GM12878 (cell line): ENCODE results near the gene IPP.

Experiments
- BACH1 ChIP-seq: fragments of 450-650 bp; IDR thresholded peaks from 2 replicates; pipeline ENCODE4 v1.6.1; 2017; ENCODE audit warnings: mild to moderate bottlenecking, borderline replicate concordance
- CTCF ChIP-seq, 3 experiments: IDR thresholded peaks in 2 of 3; conservative IDR thresholded peaks in 1 of 3; 2 replicates each; pipeline ENCODE4 v1.5.1; 2011; ENCODE audit warnings: low read depth in 3 of 3, low read length in 3 of 3, mild to moderate bottlenecking in 3 of 3, control low read depth in 2 of 3, moderate library complexity in 2 of 3, inconsistent platforms in 1 of 3, mixed read lengths in 1 of 3; ENCODE audit not compliant: control insufficient read depth in 2 of 3, insufficient read depth in 1 of 3; ENCODE audit errors: extremely low read depth in 1 of 3
- E4F1 ChIP-seq: fragments of 450-650 bp; IDR thresholded peaks from 2 replicates; pipeline ENCODE4 v1.6.1; 2018; ENCODE audit warnings: borderline replicate concordance, mild to moderate bottlenecking; ENCODE audit not compliant: partially characterized antibody
- ESRRA ChIP-seq: IDR thresholded peaks from 2 replicates; pipeline ENCODE4 v1.6.1; 2012; ENCODE audit warnings: mild to moderate bottlenecking, low read length, improper control_type of control experiment
- ETV6 ChIP-seq, 2 experiments: fragments of 450-650 bp in 1 of 2; IDR thresholded peaks in 1 of 2; conservative IDR thresholded peaks in 1 of 2; 2 replicates each; pipeline ENCODE4 v1.6.1; 2014; ENCODE audit warnings: antibody characterized with exemption in 1 of 2, borderline replicate concordance in 1 of 2, low read depth in 1 of 2, mild to moderate bottlenecking in 1 of 2, moderate library complexity in 1 of 2
- IRF4 ChIP-seq: IDR thresholded peaks from 2 replicates; pipeline ENCODE4 v1.6.1; 2011; ENCODE audit warnings: low read depth, low read length
- NFIC ChIP-seq: IDR thresholded peaks from 2 replicates; pipeline ENCODE4 v1.6.1; 2012; ENCODE audit warnings: low read depth, mild to moderate bottlenecking, inconsistent platforms, low read length, moderate library complexity
- POLR2A ChIP-seq: IDR thresholded peaks from 2 replicates; pipeline ENCODE4 v1.6.1; 2011; ENCODE audit warnings: low read depth, mild to moderate bottlenecking, low read length
- POLR2AphosphoS5 ChIP-seq: IDR thresholded peaks from 2 replicates; pipeline ENCODE4 v1.6.1; 2011; ENCODE audit warnings: mild to moderate bottlenecking, low read length, inconsistent platforms
- SIX5 ChIP-seq: IDR thresholded peaks from 2 replicates; pipeline ENCODE4 v1.6.1; 2011; ENCODE audit warnings: mild to moderate bottlenecking, low read depth, low read length, moderate library complexity; ENCODE audit not compliant: severe bottlenecking
- ZNF24 ChIP-seq: fragments of 450-650 bp; IDR thresholded peaks from 2 replicates; pipeline ENCODE4 v1.6.1; 2017; ENCODE audit warnings: antibody characterized with exemption, mild to moderate bottlenecking

- TF ChIP-seq POLR2A (no peak), CTCF (IDR thresholded peaks at IDR 0.05 in 2 of 3, conservative IDR thresholded peaks at IDR 0.05 in 1 of 3; ENCODE audit: control insufficient read depth in 2 of 3, extremely low read depth in 1 of 3, insufficient read depth in 1 of 3, low read depth in 3 of 3, low read length in 3 of 3) (no peak), ETV6 (conservative IDR thresholded peaks at IDR 0.05 in 1 of 2, IDR thresholded peaks at IDR 0.05 in 1 of 2; ENCODE audit: borderline replicate concordance in 1 of 2, low read depth in 1 of 2) (no peak), SIX5 (no peak), ZNF24 (no peak), NFIC (no peak), IRF4 (no peak), E4F1 (no peak), POLR2AphosphoS5 (no peak), BACH1 (no peak), ESRRA (no peak)
Observed at GRCh38 chr1:45669379-45669778, 81.1 kb downstream of the IPP start.
